ENCODE measurements around the gene RNF19B. TPM values are rescaled to one million over a fixed set of nuclear protein-coding genes. Genes with fewer than 3 reads are reported as not detected.

RNF19B gene
- total and polyA plus RNA-seq, 10 of the 15 experiments (the other 5 are each of a cell fraction or from before 2014, with no cell fraction given) = 2.8 to 32.6 (median 16.6) TPM

DNA sequence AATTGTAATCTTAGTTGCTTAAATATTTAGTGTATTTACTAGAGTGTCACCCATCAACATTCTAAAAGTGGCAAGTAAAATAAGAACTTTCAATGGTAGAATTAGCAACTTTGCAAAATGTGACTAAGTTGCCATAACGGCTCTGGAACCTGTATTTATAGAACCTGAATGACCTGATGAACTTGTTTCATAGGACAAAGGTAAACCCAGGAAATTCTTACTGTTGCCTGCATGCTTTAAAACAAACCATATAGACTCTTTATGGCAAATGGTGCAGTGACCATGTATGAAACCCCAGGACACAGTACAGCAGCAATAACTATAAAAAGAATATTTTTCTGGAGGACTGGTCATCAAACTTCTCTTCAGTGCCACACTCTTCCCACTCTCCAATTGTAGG lies 49.2 kb upstream of the RNF19B start (continued):
- no peak for TF ChIP-seq KLF5 (IDR thresholded peaks at IDR 0.05; ENCODE audit: partially characterized antibody)
- TF ChIP-seq, protein P1, sequence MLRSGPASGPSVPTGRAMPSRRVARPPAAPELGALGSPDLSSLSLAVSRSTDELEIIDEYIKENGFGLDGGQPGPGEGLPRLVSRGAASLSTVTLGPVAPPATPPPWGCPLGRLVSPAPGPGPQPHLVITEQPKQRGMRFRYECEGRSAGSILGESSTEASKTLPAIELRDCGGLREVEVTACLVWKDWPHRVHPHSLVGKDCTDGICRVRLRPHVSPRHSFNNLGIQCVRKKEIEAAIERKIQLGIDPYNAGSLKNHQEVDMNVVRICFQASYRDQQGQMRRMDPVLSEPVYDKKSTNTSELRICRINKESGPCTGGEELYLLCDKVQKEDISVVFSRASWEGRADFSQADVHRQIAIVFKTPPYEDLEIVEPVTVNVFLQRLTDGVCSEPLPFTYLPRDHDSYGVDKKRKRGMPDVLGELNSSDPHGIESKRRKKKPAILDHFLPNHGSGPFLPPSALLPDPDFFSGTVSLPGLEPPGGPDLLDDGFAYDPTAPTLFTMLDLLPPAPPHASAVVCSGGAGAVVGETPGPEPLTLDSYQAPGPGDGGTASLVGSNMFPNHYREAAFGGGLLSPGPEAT (IDR thresholded peaks at IDR 0.05; ENCODE audit: low read depth) = no peak
- TF ChIP-seq ZNF24 (IDR thresholded peaks at IDR 0.05) = no peak
- TF ChIP-seq MEF2A (IDR thresholded peaks at IDR 0.05; ENCODE audit: insufficient read depth, low read depth, low read length) = no peak

DNA sequence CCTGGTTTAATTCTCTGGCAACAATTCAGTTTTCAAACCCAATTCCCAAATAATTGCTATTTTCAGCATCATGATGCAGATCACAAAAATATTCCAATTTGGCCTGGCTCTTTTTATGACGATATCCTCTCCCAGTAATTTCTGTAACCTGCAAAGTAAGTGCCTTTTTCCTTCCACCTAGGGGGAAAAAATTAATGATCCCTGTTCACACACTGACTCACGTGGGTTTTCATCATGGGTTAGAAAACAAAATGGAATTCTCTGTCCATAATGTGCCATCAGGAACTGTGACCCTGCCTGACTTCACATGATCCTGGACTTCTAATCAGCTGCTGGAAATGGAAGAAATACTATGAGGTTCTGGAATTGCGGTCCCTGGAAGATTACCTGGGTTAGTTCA lies 47.6 kb upstream of the RNF19B start:
- ChIA-PET POLR2A (no interaction called here), CTCF (interaction anchor here (1.5 kb wide), 1 partner anchor 11 kb away, joined by 3 read pairs; no protein-coding TSS in a partner anchor), SMC1A (ENCODE audit: uncharacterized antibody, unreplicated experiment) (no interaction called here), RAD21 (ENCODE audit: unreplicated experiment) (no interaction called here)
- Histone ChIP-seq H3K27me3 (replicated peaks in 1 of 2; ENCODE audit: control insufficient read depth in 2 of 2, insufficient read depth in 2 of 2, low read length in 1 of 2) (no peaks in the 10 kb centered on the region), H3K4me2 (ENCODE audit: control insufficient read depth, insufficient read depth) (no peak overlapping the region), H3K4me3 (no peak overlapping the region), H3K79me2 (ENCODE audit: control insufficient read depth, insufficient read depth, low read length) (no peaks in the 10 kb centered on the region), H3K36me3 (ENCODE audit: control insufficient read depth in 2 of 2, insufficient read depth in 2 of 2, low read length in 1 of 2) (peaks cover 26 to 35% of the 10 kb centered on the region in 2 experiments), H2AFZ (ENCODE audit: control insufficient read depth, low read depth, low read length) (no peak overlapping the region), H3K4me1 (ENCODE audit: control insufficient read depth, insufficient read depth, low read length) (no peaks in the 10 kb centered on the region), H3K9me3 (replicated peaks; ENCODE audit: control insufficient read depth, insufficient read depth, low read length) (no peaks in the 10 kb centered on the region), H3K27ac (ENCODE audit: control insufficient read depth, insufficient read depth) (no peak overlapping the region), H3K9ac (ENCODE audit: control insufficient read depth, insufficient read depth, low read length) (no peak overlapping the region), H4K20me1 (ENCODE audit: control insufficient read depth, insufficient read depth) (no peaks in the 10 kb centered on the region)
- no TSS peak for BruUV-seq (replicated peaks)
- FAIRE-seq (no peak), ATAC-seq (no peak), DNase-seq (ENCODE audit: low read depth, low spot score) (no peak)
- in situ Hi-C loops (cut with MboI) (no loop called here), intact Hi-C loops (cut with micrococcal nuclease; ENCODE audit: unreplicated experiment) (no loop called here)
- 98% methylated on average over 3 of the region's 3 CpGs for WGBS (ENCODE audit: insufficient coverage, insufficient replicate concordance, low lambda C conversion rate, missing lambda C conversion rate)
- no peak for TF ChIP-seq SREBF2 (IDR thresholded peaks at IDR 0.05; ENCODE audit: low read length)
- TF ChIP-seq, protein P2, sequence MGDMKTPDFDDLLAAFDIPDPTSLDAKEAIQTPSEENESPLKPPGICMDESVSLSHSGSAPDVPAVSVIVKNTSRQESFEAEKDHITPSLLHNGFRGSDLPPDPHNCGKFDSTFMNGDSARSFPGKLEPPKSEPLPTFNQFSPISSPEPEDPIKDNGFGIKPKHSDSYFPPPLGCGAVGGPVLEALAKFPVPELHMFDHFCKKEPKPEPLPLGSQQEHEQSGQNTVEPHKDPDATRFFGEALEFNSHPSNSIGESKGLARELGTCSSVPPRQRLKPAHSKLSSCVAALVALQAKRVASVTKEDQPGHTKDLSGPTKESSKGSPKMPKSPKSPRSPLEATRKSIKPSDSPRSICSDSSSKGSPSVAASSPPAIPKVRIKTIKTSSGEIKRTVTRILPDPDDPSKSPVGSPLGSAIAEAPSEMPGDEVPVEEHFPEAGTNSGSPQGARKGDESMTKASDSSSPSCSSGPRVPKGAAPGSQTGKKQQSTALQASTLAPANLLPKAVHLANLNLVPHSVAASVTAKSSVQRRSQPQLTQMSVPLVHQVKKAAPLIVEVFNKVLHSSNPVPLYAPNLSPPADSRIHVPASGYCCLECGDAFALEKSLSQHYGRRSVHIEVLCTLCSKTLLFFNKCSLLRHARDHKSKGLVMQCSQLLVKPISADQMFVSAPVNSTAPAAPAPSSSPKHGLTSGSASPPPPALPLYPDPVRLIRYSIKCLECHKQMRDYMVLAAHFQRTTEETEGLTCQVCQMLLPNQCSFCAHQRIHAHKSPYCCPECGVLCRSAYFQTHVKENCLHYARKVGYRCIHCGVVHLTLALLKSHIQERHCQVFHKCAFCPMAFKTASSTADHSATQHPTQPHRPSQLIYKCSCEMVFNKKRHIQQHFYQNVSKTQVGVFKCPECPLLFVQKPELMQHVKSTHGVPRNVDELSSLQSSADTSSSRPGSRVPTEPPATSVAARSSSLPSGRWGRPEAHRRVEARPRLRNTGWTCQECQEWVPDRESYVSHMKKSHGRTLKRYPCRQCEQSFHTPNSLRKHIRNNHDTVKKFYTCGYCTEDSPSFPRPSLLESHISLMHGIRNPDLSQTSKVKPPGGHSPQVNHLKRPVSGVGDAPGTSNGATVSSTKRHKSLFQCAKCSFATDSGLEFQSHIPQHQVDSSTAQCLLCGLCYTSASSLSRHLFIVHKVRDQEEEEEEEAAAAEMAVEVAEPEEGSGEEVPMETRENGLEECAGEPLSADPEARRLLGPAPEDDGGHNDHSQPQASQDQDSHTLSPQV (IDR thresholded peaks at IDR 0.05) = no peak
- TF ChIP-seq HDAC6 (IDR thresholded peaks at IDR 0.05; ENCODE audit: unreplicated experiment) = no peak
- no peak for TF ChIP-seq NBN (IDR thresholded peaks at IDR 0.05)
- no peak for TF ChIP-seq TAF1 (IDR thresholded peaks at IDR 0.05; ENCODE audit: borderline replicate concordance, low read depth, low read length)
- no peak for TF ChIP-seq MTA2 (IDR thresholded peaks at IDR 0.05; ENCODE audit: low read depth)
- TF ChIP-seq ZNF24 (IDR thresholded peaks at IDR 0.05) = no peak
- TF ChIP-seq IKZF1 (conservative IDR thresholded peaks at IDR 0.05) = no peak
- TF ChIP-seq, protein P1 (IDR thresholded peaks at IDR 0.05; ENCODE audit: low read depth) = no peak
- no peak for TF ChIP-seq RELA (IDR thresholded peaks at IDR 0.05; ENCODE audit: borderline replicate concordance, partially characterized antibody)
- TF ChIP-seq CBX5 (IDR thresholded peaks at IDR 0.05; ENCODE audit: low read depth) = no peak
- TF ChIP-seq MYB (IDR thresholded peaks at IDR 0.05; ENCODE audit: borderline replicate concordance, low read depth, low read length) = no peak
- TF ChIP-seq TBL1XR1 (IDR thresholded peaks at IDR 0.05; ENCODE audit: low read depth, low read length) = no peak
- TF ChIP-seq, protein P3, sequence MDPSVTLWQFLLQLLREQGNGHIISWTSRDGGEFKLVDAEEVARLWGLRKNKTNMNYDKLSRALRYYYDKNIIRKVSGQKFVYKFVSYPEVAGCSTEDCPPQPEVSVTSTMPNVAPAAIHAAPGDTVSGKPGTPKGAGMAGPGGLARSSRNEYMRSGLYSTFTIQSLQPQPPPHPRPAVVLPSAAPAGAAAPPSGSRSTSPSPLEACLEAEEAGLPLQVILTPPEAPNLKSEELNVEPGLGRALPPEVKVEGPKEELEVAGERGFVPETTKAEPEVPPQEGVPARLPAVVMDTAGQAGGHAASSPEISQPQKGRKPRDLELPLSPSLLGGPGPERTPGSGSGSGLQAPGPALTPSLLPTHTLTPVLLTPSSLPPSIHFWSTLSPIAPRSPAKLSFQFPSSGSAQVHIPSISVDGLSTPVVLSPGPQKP (IDR thresholded peaks at IDR 0.05; ENCODE audit: low read depth, low read length) = no peak
